GM12878 (cell line): Measurements from ENCODE around the gene ADGRV1.

Experiments
- CTCF ChIP-seq, 3 experiments: IDR thresholded peaks in 2 of 3; conservative IDR thresholded peaks in 1 of 3; 2 replicates each; pipeline ENCODE4 v1.5.1; 2011; ENCODE audit warnings: low read depth in 3 of 3, low read length in 3 of 3, mild to moderate bottlenecking in 3 of 3, control low read depth in 2 of 3, moderate library complexity in 2 of 3, inconsistent platforms in 1 of 3, mixed read lengths in 1 of 3; ENCODE audit not compliant: control insufficient read depth in 2 of 3, insufficient read depth in 1 of 3; ENCODE audit errors: extremely low read depth in 1 of 3
- JUND ChIP-seq: IDR thresholded peaks from 2 replicates; pipeline ENCODE4 v1.6.1; 2012; ENCODE audit warnings: low read depth, mild to moderate bottlenecking, low read length, improper control_type of control experiment, moderate library complexity
- NBN ChIP-seq: fragments of 450-650 bp; IDR thresholded peaks from 2 replicates; pipeline ENCODE4 v1.6.1; 2016
- TF ChIP-seq, protein P1 (sequence below): IDR thresholded peaks from 2 replicates; pipeline ENCODE4 v1.6.1; 2012; ENCODE audit warnings: low read depth, low read length, improper control_type of control experiment

DNA sequence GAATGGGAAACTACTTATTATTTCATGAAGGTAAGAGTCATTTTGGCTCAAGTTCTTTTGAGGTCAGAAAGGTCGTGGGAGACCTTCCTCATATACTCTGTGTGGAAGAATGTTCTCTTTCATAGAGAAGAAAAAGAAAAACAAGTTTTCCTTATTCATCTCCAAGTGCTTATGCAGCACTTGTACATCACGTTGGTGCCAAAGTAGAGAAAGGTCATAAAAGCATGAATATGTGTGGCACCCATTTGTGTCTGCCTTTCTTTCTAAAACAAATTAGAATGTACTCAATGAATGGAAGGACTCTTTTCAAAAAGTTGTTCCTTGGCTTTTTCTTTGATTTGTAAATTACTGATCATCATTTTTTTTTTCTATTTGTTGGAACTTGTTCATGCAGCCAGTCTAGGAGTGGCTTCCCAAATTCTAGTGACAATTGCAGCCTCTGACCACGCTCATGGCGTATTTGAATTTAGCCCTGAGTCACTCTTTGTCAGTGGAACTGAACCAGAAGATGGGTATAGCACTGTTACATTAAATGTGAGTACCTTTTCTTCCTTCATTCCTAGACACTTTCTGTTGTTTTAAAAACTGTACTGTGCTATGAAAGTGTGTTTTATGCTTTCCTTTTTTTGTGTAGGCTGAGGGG, 122.4 kb downstream of the ADGRV1 start:
- TF ChIP-seq CTCF (IDR thresholded peaks at IDR 0.05 in 2 of 3, conservative IDR thresholded peaks at IDR 0.05 in 1 of 3; ENCODE audit: control insufficient read depth in 2 of 3, extremely low read depth in 1 of 3, insufficient read depth in 1 of 3, low read depth in 3 of 3, low read length in 3 of 3) (no peak), NBN (no peak), JUND (no peak)
- TF ChIP-seq, protein P1, sequence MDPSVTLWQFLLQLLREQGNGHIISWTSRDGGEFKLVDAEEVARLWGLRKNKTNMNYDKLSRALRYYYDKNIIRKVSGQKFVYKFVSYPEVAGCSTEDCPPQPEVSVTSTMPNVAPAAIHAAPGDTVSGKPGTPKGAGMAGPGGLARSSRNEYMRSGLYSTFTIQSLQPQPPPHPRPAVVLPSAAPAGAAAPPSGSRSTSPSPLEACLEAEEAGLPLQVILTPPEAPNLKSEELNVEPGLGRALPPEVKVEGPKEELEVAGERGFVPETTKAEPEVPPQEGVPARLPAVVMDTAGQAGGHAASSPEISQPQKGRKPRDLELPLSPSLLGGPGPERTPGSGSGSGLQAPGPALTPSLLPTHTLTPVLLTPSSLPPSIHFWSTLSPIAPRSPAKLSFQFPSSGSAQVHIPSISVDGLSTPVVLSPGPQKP: no peak
